Ascending aorta (tissue), 2 donors: Measurements from ENCODE around the gene VTA1. TPM values are rescaled to one million over a fixed set of nuclear protein-coding genes. Genes with fewer than 3 reads are reported as not detected.

Experiments used
- DNase-seq, 2 donors: peaks; one replicate each; pipeline ENCODE4 v3.0.0-alpha.2; 2019; ENCODE audit warnings: low spot score in 2 of 2
- H3K27ac ChIP-seq, 2 donors: fragments of 200-600 bp; sonication (generic); one replicate each; pipeline ENCODE4 v1.5.1; 2016 to 2017; ENCODE audit warnings: mild to moderate bottlenecking in 1 of 2
- H3K27me3 ChIP-seq: fragments of 200-600 bp; sonication (generic); one replicate; pipeline ENCODE4 v1.5.1; 2017
- H3K36me3 ChIP-seq, 2 donors: fragments of 200-600 bp; sonication (generic); one replicate each; pipeline ENCODE4 v1.5.1; 2016
- H3K4me1 ChIP-seq, 2 donors: fragments of 200-600 bp; sonication (generic); one replicate each; pipeline ENCODE4 v1.5.1; 2016 to 2017; ENCODE audit warnings: mild to moderate bottlenecking in 1 of 2
- H3K4me3 ChIP-seq, 2 donors: fragments of 200-600 bp; sonication (generic); one replicate each; pipeline ENCODE4 v1.5.1; 2016 to 2017; ENCODE audit warnings: mild to moderate bottlenecking in 1 of 2
- H3K9me3 ChIP-seq, 2 donors: fragments of 200-600 bp; sonication (generic); one replicate each; pipeline ENCODE4 v1.5.1; 2016
- CTCF ChIP-seq, 3 experiments: fragments of 200-600 bp in 2 of 3; fragments of 450-650 bp in 1 of 3; sonication (generic) in 2 of 3; IDR thresholded peaks; one replicate each; pipeline ENCODE4 v1.5.1; 2016 to 2019; ENCODE audit warnings: antibody characterized with exemption in 3 of 3, mild to moderate bottlenecking in 1 of 3, moderate library complexity in 1 of 3
- intact Hi-C: fragments of 100-400 bp; cut with DNase I; formaldehyde crosslinking; loops from one replicate; pipeline ENCODE4 v1.15.1; 2023
- total RNA-seq: library from RNA; depleted of rRNA; stranded (reverse); fragments of >200 nt; gene quantifications from one replicate; pipeline ENCODE4 v1.1.0, GENCODE V29; 2016

Gene VTA1
- total RNA-seq, 1 donor from 2014 or later: 21.3 TPM

GRCh38 chr6:142193621-142194020, 46.6 kb downstream of the VTA1 start:
- no peak overlapping the region for H3K4me3 ChIP-seq
- H3K4me1 ChIP-seq: no peaks in the 10 kb centered on the region
- intact Hi-C loops: no loop called here
- no peak for DNase-seq
- H3K36me3 ChIP-seq: peaks cover 0 to 17% of the 10 kb centered on the region in 2 donors
- TF ChIP-seq CTCF (IDR thresholded peaks at IDR 0.05): no peak
- no peaks in the 10 kb centered on the region for H3K27me3 ChIP-seq
- no peak overlapping the region for H3K27ac ChIP-seq
- no peaks in the 10 kb centered on the region for H3K9me3 ChIP-seq

- H3K27me3 ChIP-seq: no peaks in the 10 kb centered on the region
- no peak for TF ChIP-seq CTCF (IDR thresholded peaks at IDR 0.05)
- no peaks in the 10 kb centered on the region for H3K4me1 ChIP-seq
- DNase-seq: no peak
- no peak overlapping the region for H3K27ac ChIP-seq
- peaks cover 0 to 16% of the 10 kb centered on the region in 2 donors for H3K36me3 ChIP-seq
- no peaks in the 10 kb centered on the region for H3K9me3 ChIP-seq
- no peak overlapping the region for H3K4me3 ChIP-seq
- intact Hi-C loops: no loop called here
Observed at GRCh38 chr6:142195862-142196541, 48.9 kb downstream of the VTA1 start.

GRCh38 chr6:142200846-142201628, 54.0 kb downstream of the VTA1 start:
- Histone ChIP-seq H3K4me1 (no peaks in the 10 kb centered on the region), H3K9me3 (no peaks in the 10 kb centered on the region), H3K27ac (no peak overlapping the region), H3K27me3 (no peaks in the 10 kb centered on the region), H3K36me3 (peaks cover 9 to 34% of the 10 kb centered on the region in 2 donors), H3K4me3 (no peak overlapping the region)
- no peak for TF ChIP-seq CTCF (IDR thresholded peaks at IDR 0.05)
- intact Hi-C loops: no loop called here
- DNase-seq: no peak

GRCh38 chr6:142207265-142207877, 60.3 kb downstream of the VTA1 start:
- Histone ChIP-seq H3K27ac (no peak overlapping the region), H3K36me3 (peaks cover 14 to 29% of the 10 kb centered on the region in 2 donors), H3K27me3 (no peaks in the 10 kb centered on the region), H3K4me1 (no peaks in the 10 kb centered on the region), H3K9me3 (no peaks in the 10 kb centered on the region), H3K4me3 (no peak overlapping the region)
- TF ChIP-seq CTCF (IDR thresholded peaks at IDR 0.05): peak; percentile 44 to 66 (median 65)
- intact Hi-C loops: loop anchor here (1.0 kb wide), 1 partner anchor 60 kb away; the partner anchor contains the start of genes NMBR and VTA1
- peak in 1 of 2 donors; percentile 66 for DNase-seq

- Histone ChIP-seq H3K27ac (no peak overlapping the region), H3K27me3 (no peaks in the 10 kb centered on the region), H3K4me1 (no peaks in the 10 kb centered on the region), H3K9me3 (no peaks in the 10 kb centered on the region), H3K36me3 (peaks cover 10 to 31% of the 10 kb centered on the region in 2 donors), H3K4me3 (no peak overlapping the region)
- no peak for DNase-seq
- no peak for TF ChIP-seq CTCF (IDR thresholded peaks at IDR 0.05)
- intact Hi-C loops: no loop called here
Observed at GRCh38 chr6:142210606-142211005, 63.5 kb downstream of the VTA1 start.
